IMR-90 (cell line): ENCODE data around the gene POLR1A. TPM values are rescaled to one million over a fixed set of nuclear protein-coding genes. Genes with fewer than 3 reads are reported as not detected.

ENCODE experiments used
- ATAC-seq: fragments of 200-7000 bp; cut with Tn5 transposase; 2 replicates; pipeline ENCODE4 v1.9.1; 2020; ENCODE audit warnings: low read depth, mild to moderate bottlenecking, moderate library complexity
- BruUV-seq: library from RNA; stranded (reverse); fragments of 400-500 nt; replicated peaks from 2 replicates; lab custom pipeline; 2021; lab: Mats Ljungman, UMichigan
- CTCF ChIA-PET: fragments of 300-600 bp; formaldehyde crosslinking; extraction: SDS; loops from one replicate; lab custom pipeline; 2021; ENCODE audit warnings: antibody characterized with exemption; lab: Yijun Ruan, JAX
- POLR2A ChIA-PET: fragments of 300-600 bp; sonication (Branson Sonifier 250); formaldehyde crosslinking; loops from one replicate; lab custom pipeline; 2022; ENCODE audit warnings: antibody characterized with exemption; ENCODE audit not compliant: unreplicated experiment; lab: Charles Lee
- DNase-seq: peaks from one replicate; pipeline ENCODE4 v3.0.0; 2013
- H2AFZ ChIP-seq: replicated peaks from 2 replicates; pipeline ENCODE3; 2013; ENCODE audit warnings: low read length, mild to moderate bottlenecking; ENCODE audit not compliant: poor library complexity
- H2AK5ac ChIP-seq: 2 replicates; pipeline ENCODE4 v1.6.1; 2013; ENCODE audit warnings: low read depth, low read length, inconsistent platforms
- H2AK9ac ChIP-seq: replicated peaks from 2 replicates; pipeline ENCODE3; 2013; ENCODE audit warnings: mild to moderate bottlenecking, low read depth, low read length, moderate library complexity; ENCODE audit not compliant: poor library complexity
- H2BK120ac ChIP-seq: 2 replicates; pipeline ENCODE4 v1.6.1; 2013; ENCODE audit warnings: low read depth, low read length, inconsistent platforms
- H2BK15ac ChIP-seq: 3 replicates; pipeline ENCODE4 v1.6.1; 2013; ENCODE audit warnings: low read depth, low read length, inconsistent platforms
- H2BK20ac ChIP-seq: 2 replicates; pipeline ENCODE4 v1.6.1; 2013; ENCODE audit warnings: low read depth, mild to moderate bottlenecking, inconsistent platforms, low read length, moderate library complexity
- H2BK5ac ChIP-seq: 2 replicates; pipeline ENCODE4 v1.6.1; 2013; ENCODE audit warnings: mild to moderate bottlenecking, low read depth, low read length, inconsistent platforms; ENCODE audit not compliant: poor library complexity, severe bottlenecking
- H3K14ac ChIP-seq: replicated peaks from 2 replicates; pipeline ENCODE4 v1.6.1; 2013; ENCODE audit warnings: low read depth, low read length, inconsistent platforms
- H3K18ac ChIP-seq: 2 replicates; pipeline ENCODE4 v1.6.1; 2013; ENCODE audit warnings: low read depth, low read length, control low read depth
- H3K23ac ChIP-seq: 2 replicates; pipeline ENCODE4 v1.6.1; 2013; ENCODE audit warnings: low read depth, low read length, inconsistent platforms
- H3K27ac ChIP-seq: 2 replicates; pipeline ENCODE4 v1.5.1; 2013; ENCODE audit warnings: mild to moderate bottlenecking, control low read depth, low read length; ENCODE audit not compliant: insufficient read depth
- H3K27me3 ChIP-seq: 2 replicates; pipeline ENCODE4 v1.6.1; 2013; ENCODE audit warnings: low read length; ENCODE audit not compliant: control insufficient read depth, insufficient read depth
- H3K36me3 ChIP-seq: 2 replicates; pipeline ENCODE4 v1.6.1; 2013; ENCODE audit warnings: low read length, mixed read lengths; ENCODE audit not compliant: control insufficient read depth, insufficient read depth
- H3K4ac ChIP-seq: 2 replicates; pipeline ENCODE4 v1.6.1; 2013; ENCODE audit warnings: low read depth, low read length, inconsistent platforms
- H3K4me1 ChIP-seq: 2 replicates; pipeline ENCODE4 v1.6.1; 2013; ENCODE audit warnings: low read length, mixed read lengths; ENCODE audit not compliant: control insufficient read depth, insufficient read depth
- H3K4me2 ChIP-seq: 2 replicates; pipeline ENCODE4 v1.6.1; 2013; ENCODE audit warnings: low read depth, mild to moderate bottlenecking, control low read depth, low read length, moderate library complexity
- H3K4me3 ChIP-seq: 2 replicates; pipeline ENCODE4 v1.5.1; 2013; ENCODE audit warnings: low read depth, mild to moderate bottlenecking, control low read depth, low read length, moderate library complexity; ENCODE audit not compliant: insufficient read depth
- H3K56ac ChIP-seq: 2 replicates; pipeline ENCODE4 v1.6.1; 2013; ENCODE audit warnings: low read length, inconsistent platforms; ENCODE audit not compliant: insufficient read depth; ENCODE audit errors: extremely low read depth
- H3K79me1 ChIP-seq, 2 experiments: 2 replicates each; pipeline ENCODE4 v1.6.1; 2013; ENCODE audit warnings: low read length in 2 of 2, inconsistent platforms in 1 of 2, low read depth in 1 of 2
- H3K9ac ChIP-seq: 2 replicates; pipeline ENCODE4 v1.6.1; 2013; ENCODE audit warnings: low read depth, low read length, control low read depth
- H3K9me1 ChIP-seq: 2 replicates; pipeline ENCODE4 v1.6.1; 2013; ENCODE audit warnings: low read length, inconsistent platforms; ENCODE audit not compliant: insufficient read depth
- H3K9me3 ChIP-seq: 2 replicates; pipeline ENCODE4 v1.6.1; 2013; ENCODE audit warnings: low read length; ENCODE audit not compliant: control insufficient read depth, insufficient read depth
- H4K20me1 ChIP-seq: 2 replicates; pipeline ENCODE4 v1.6.1; 2013; ENCODE audit warnings: low read length, inconsistent platforms; ENCODE audit not compliant: insufficient read depth
- H4K5ac ChIP-seq: 2 replicates; pipeline ENCODE4 v1.6.1; 2013; ENCODE audit warnings: mild to moderate bottlenecking, low read depth, low read length, control low read depth
- H4K8ac ChIP-seq, 2 experiments: 2 replicates each; pipeline ENCODE4 v1.6.1; 2013; ENCODE audit warnings: low read depth in 2 of 2, low read length in 2 of 2, control low read depth in 1 of 2, inconsistent platforms in 1 of 2
- H4K91ac ChIP-seq: 2 replicates; pipeline ENCODE4 v1.6.1; 2013; ENCODE audit warnings: low read depth, low read length, inconsistent platforms; ENCODE audit not compliant: insufficient read depth
- BHLHE40 ChIP-seq: fragments of 150-350 bp; IDR thresholded peaks from 2 replicates; pipeline ENCODE4 v1.6.1; 2016; ENCODE audit warnings: mild to moderate bottlenecking, low read depth, low read length
- CEBPB ChIP-seq: IDR thresholded peaks from 2 replicates; pipeline ENCODE4 v1.6.1; 2012; ENCODE audit warnings: low read depth, low read length, improper control_type of control experiment
- CHD1 ChIP-seq: IDR thresholded peaks from 2 replicates; pipeline ENCODE4 v1.6.1; 2012; ENCODE audit warnings: low read depth, low read length, improper control_type of control experiment
- ELK1 ChIP-seq: fragments of 150-350 bp; IDR thresholded peaks from 2 replicates; pipeline ENCODE4 v1.6.1; 2016; ENCODE audit warnings: low read depth, mild to moderate bottlenecking, low read length, moderate library complexity, borderline replicate concordance
- FOS ChIP-seq: fragments of 150-350 bp; IDR thresholded peaks from 2 replicates; pipeline ENCODE4 v1.6.1; 2016; ENCODE audit warnings: low read depth, low read length
- MAFK ChIP-seq: IDR thresholded peaks from 2 replicates; pipeline ENCODE4 v1.6.1; 2012; ENCODE audit warnings: low read depth, low read length, improper control_type of control experiment
- MXI1 ChIP-seq: IDR thresholded peaks from 2 replicates; pipeline ENCODE4 v1.6.1; 2012; ENCODE audit warnings: low read depth, mild to moderate bottlenecking, low read length, moderate library complexity, borderline replicate concordance
- NFE2L2 ChIP-seq: fragments of 150-350 bp; IDR thresholded peaks from 2 replicates; pipeline ENCODE4 v1.6.1; 2016; ENCODE audit warnings: low read depth, mild to moderate bottlenecking, low read length
- POLR2A ChIP-seq: IDR thresholded peaks from 2 replicates; pipeline ENCODE4 v1.6.1; 2012; ENCODE audit warnings: mild to moderate bottlenecking, low read depth, low read length
- RAD21 ChIP-seq: IDR thresholded peaks from 2 replicates; pipeline ENCODE4 v1.6.1; 2012; ENCODE audit warnings: low read length, improper control_type of control experiment
- RCOR1 ChIP-seq: IDR thresholded peaks from 2 replicates; pipeline ENCODE4 v1.6.1; 2012; ENCODE audit warnings: mild to moderate bottlenecking, low read length, improper control_type of control experiment; ENCODE audit not compliant: insufficient replicate concordance
- RFX5 ChIP-seq: IDR thresholded peaks from 2 replicates; pipeline ENCODE4 v1.8.0; 2012; ENCODE audit warnings: low read depth, mild to moderate bottlenecking, low read length, moderate library complexity
- SMC3 ChIP-seq: fragments of 150-350 bp; IDR thresholded peaks from 2 replicates; pipeline ENCODE4 v1.6.1; 2016; ENCODE audit warnings: low read depth, mild to moderate bottlenecking, antibody characterized with exemption, low read length, moderate library complexity
- USF2 ChIP-seq: fragments of 150-350 bp; IDR thresholded peaks from 2 replicates; pipeline ENCODE4 v1.6.1; 2017; ENCODE audit warnings: mild to moderate bottlenecking, antibody characterized with exemption, low read length, low read depth
- WGBS, 2 experiments: methylation state at CpG; one replicate each; pipeline versions ENCODE4 v1.1.5 to v1.1.7; 2013; ENCODE audit warnings: missing lambda C conversion rate in 2 of 2; ENCODE audit not compliant: insufficient read length in 1 of 2; ENCODE audit errors: extremely low coverage in 2 of 2; 5-methylcytosine and 5-hydroxymethylcytosine counted together
- dilution Hi-C: fragments of 300-500 bp; cut with HindIII; formaldehyde crosslinking; loops from one replicate; pipeline ENCODE4 v1.14.3; 2018; ENCODE audit warnings: low sequenced_read_pairs; ENCODE audit not compliant: unreplicated experiment
- in situ Hi-C: fragments of 300-500 bp; cut with MboI; formaldehyde crosslinking; loops from 3 replicates; pipeline ENCODE4 v1.14.3; 2019; ENCODE audit warnings: low sequenced_read_pairs, inconsistent platforms, mixed read lengths
- intact Hi-C: fragments of 100-400 bp; cut with micrococcal nuclease; formaldehyde crosslinking; loops from 2 replicates; pipeline ENCODE4 v1.10.0; 2022
- polyA plus RNA-seq, 3 experiments: library from polyadenylated mRNA; depleted of rRNA; stranded (reverse); fragments of >200 nt; gene quantifications; 2 replicates each; pipeline ENCODE4 v1.2.3, GENCODE V29; 2012; ENCODE audit warnings: low replicate concordance in 1 of 3
- total RNA-seq: library from RNA; depleted of rRNA; stranded (reverse); fragments of >200 nt; gene quantifications from 2 replicates; pipeline ENCODE4 v1.2.3, GENCODE V29; 2012

POLR1A gene
- total and polyA plus RNA-seq, 2 of the 4 experiments (the other 2 are of a cell fraction): 7.6 to 27.4 TPM

- TF ChIP-seq FOS: no peak
Measured at GRCh38 chr2:86047575-86048382, 57.9 kb downstream of the POLR1A start (continued).

GRCh38 chr2:86045541-86045940, 60.1 kb downstream of the POLR1A start:
- H2AK5ac ChIP-seq: no peak overlapping the region
- dilution Hi-C loops: no loop called here
- ChIA-PET POLR2A (no interaction called here), CTCF (no interaction called here)
- in situ Hi-C loops: no loop called here
- no peak overlapping the region for H4K5ac ChIP-seq
- no peak overlapping the region for H3K4me2 ChIP-seq
- DNase-seq (no peak), ATAC-seq (no peak)
- H3K14ac ChIP-seq: no peak overlapping the region
- no peaks in the 10 kb centered on the region for H4K20me1 ChIP-seq
- no peak overlapping the region for H3K18ac ChIP-seq
- no peak overlapping the region for H2BK20ac ChIP-seq
- peaks cover 0 to 2% of the 10 kb centered on the region in 2 experiments; a peak in 1 of 4 replicates for H3K79me1 ChIP-seq
- no peak overlapping the region for H3K23ac ChIP-seq
- H3K36me3 ChIP-seq: peaks cover 75% of the 10 kb centered on the region
- WGBS, 2 experiments: 92% methylated on average over 5 of the region's 6 CpGs; no CpG with 5 or more reads in 1 of the 2 experiments
- no TSS peak for BruUV-seq
- no peaks in the 10 kb centered on the region for H3K4me1 ChIP-seq
- no peak overlapping the region for H3K4ac ChIP-seq
- H2AK9ac ChIP-seq: no peak overlapping the region
- no peak overlapping the region for H2BK120ac ChIP-seq
- H3K4me3 ChIP-seq: no peak overlapping the region
- no peaks in the 10 kb centered on the region for H3K27me3 ChIP-seq
- no peak overlapping the region for H4K8ac ChIP-seq
- H3K56ac ChIP-seq: no peak overlapping the region
- H2BK15ac ChIP-seq: no peak overlapping the region
- H2AFZ ChIP-seq: no peak overlapping the region
- H3K9me1 ChIP-seq: peaks cover 3% of the 10 kb centered on the region; the same call in 1 of the 2 replicates
- H3K9me3 ChIP-seq: no peaks in the 10 kb centered on the region
- no peak overlapping the region for H3K27ac ChIP-seq
- H4K91ac ChIP-seq: no peak overlapping the region
- intact Hi-C loops: no loop called here
- H3K9ac ChIP-seq: no peak overlapping the region
- H2BK5ac ChIP-seq: no peak overlapping the region
- TF ChIP-seq SMC3 (no peak), POLR2A (no peak), MXI1 (no peak), BHLHE40 (no peak), MAFK (no peak), CEBPB (no peak), NFE2L2 (no peak), RAD21 (no peak), CHD1 (no peak), USF2 (no peak), ELK1 (no peak), RFX5 (no peak), FOS (no peak), RCOR1 (no peak)
